Measurements from ENCODE around the gene DOLK. TPM values are rescaled to one million over a fixed set of nuclear protein-coding genes. Genes with fewer than 3 reads are reported as not detected.

Gene DOLK
- total RNA-seq, 1 donor from 2014 or later, result 13.1 TPM

DNA sequence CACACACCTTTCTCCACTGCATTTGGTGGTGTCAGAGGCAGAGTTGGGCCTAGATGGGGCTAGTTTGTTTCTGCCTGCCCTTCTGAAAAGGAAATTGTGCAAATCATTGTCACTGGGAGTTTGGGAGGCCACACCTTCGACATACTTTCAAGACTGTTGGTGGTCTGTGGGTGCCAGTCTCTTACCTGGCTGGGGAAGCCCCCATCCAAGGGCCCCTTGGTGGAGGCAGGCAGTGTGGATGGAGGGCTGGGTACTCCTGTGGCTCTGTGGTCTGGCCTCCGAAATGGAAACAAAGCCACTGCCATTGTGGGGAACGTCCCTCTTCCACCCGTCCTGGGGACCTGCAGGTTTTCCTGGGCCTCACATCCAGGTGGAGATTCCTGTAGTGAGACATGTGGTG is 37.5 kb downstream of the DOLK start:
- intact Hi-C loops (cut with micrococcal nuclease), result no loop called here

DNA sequence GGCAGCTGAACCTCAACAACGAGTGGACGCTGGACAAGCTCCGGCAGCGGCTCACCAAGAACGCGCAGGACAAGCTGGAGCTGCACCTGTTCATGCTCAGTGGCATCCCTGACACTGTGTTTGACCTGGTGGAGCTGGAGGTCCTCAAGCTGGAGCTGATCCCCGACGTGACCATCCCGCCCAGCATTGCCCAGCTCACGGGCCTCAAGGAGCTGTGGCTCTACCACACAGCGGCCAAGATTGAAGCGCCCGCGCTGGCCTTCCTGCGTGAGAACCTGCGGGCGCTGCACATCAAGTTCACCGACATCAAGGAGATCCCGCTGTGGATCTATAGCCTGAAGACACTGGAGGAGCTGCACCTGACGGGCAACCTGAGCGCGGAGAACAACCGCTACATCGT is 39.0 kb downstream of the DOLK start:
- intact Hi-C loops (cut with micrococcal nuclease), result no loop called here

DNA sequence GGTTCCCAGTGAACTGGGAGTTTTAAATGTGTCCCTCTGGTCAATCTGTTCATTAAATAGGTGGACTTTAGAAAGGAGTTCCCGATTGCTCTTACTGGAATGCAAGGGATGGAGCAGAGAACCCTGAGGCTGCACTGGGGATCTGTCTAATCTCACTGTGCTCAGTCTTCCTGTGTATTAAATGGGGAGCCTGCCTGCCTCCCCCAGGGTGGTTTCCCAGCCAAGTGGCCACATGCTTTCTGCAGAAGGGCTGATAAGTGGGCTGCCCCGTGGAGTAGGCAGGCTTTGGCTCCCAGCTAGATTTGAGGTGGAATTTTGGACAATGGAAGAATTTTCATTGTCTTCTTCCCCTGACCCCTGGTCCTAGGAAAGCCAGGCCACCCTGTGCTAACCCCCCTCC is 40.7 kb downstream of the DOLK start:
- intact Hi-C loops (cut with micrococcal nuclease), result no loop called here

DNA sequence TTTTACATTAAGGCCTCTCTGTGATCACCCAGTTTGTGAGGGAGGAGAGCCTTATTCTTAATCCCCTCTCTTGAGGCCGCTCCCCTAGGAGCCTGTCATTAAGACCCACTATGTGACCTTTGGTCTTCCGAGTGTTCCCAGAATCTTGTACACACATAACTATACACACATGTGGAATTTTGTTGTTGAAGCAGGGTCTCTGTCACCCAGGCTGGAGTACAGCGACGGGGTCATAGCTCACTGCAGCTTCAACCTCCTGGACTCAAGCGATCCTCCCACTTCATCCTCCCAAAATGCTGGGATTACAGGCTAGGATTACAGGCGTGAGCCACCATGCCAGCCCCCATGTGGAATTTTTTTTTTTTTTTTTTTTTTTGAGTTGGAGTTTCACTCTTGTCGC is 41.4 kb downstream of the DOLK start:
- intact Hi-C loops (cut with micrococcal nuclease), result no loop called here

- intact Hi-C loops (cut with micrococcal nuclease), result loop anchor here (2.0 to 5.0 kb wide), 2 partner anchors 133 to 217 kb away; partner anchors contain the start of genes MIGA2 and SET
Observed at GRCh38 chr9:128903871-128904620, 43.4 kb downstream of the DOLK start.

- intact Hi-C loops (cut with micrococcal nuclease), result loop anchor here (2.0 to 5.0 kb wide), 2 partner anchors 134 to 216 kb away; partner anchors contain the start of genes MIGA2 and SET
Observed at GRCh38 chr9:128903079-128903461, 44.3 kb downstream of the DOLK start.

DNA sequence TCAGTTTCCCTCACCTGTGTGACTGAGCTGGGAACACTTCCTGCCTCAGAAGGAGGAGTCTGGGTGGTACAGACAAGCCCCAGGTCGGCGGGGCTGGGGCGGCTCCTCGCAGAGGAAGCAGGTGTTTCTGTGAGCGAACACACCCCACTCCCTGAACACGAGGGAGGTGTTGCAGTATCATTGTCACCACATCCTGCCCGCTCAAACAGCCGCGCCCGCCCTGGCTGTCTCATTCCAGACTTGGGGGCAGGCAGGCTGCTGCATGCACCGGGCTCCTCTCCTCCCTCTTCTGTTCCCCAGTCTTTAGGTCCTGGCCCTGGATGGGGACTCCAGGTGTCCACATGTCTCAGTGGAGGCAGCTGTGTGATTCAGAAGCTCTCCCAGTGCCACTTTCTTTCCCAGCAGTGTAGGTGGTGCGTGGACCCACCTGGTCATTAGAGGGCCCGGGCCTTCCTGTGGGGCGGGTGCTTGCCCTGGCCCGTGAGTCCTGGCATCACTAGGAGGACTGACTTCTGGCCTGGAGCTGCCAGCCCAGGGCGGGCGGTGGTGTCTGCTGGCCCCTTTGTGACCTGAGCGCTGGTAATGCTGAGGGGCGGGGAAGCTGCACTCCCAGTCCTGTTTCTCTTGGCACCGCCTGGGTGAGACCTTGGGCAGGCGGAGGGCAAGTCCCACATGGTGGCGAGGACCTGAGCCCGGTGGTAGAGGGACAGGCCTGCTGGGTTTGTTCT is 44.9 kb downstream of the DOLK start:
- intact Hi-C loops (cut with micrococcal nuclease), result loop anchor here (1.0 to 5.0 kb wide), 8 partner anchors 20 to 215 kb away; partner anchors contain the start of genes DOLK, ENDOG, LRRC8A and MIGA2

- intact Hi-C loops (cut with micrococcal nuclease), result loop anchor here (1.0 to 5.0 kb wide), 8 partner anchors 20 to 215 kb away; partner anchors contain the start of genes DOLK, ENDOG, LRRC8A and MIGA2
Observed at GRCh38 chr9:128901822-128902221, 45.6 kb downstream of the DOLK start.

GRCh38 chr9:128901379-128901778 is 46.0 kb downstream of the DOLK start:
- intact Hi-C loops (cut with micrococcal nuclease), result loop anchor here (5.0 kb wide), 1 partner anchor 214 kb away; the partner anchor contains the start of gene SET

- intact Hi-C loops (cut with micrococcal nuclease), result loop anchor here (5.0 kb wide), 1 partner anchor 212 kb away; the partner anchor contains the start of gene SET
Observed at GRCh38 chr9:128899566-128900322, 47.7 kb downstream of the DOLK start.

DNA sequence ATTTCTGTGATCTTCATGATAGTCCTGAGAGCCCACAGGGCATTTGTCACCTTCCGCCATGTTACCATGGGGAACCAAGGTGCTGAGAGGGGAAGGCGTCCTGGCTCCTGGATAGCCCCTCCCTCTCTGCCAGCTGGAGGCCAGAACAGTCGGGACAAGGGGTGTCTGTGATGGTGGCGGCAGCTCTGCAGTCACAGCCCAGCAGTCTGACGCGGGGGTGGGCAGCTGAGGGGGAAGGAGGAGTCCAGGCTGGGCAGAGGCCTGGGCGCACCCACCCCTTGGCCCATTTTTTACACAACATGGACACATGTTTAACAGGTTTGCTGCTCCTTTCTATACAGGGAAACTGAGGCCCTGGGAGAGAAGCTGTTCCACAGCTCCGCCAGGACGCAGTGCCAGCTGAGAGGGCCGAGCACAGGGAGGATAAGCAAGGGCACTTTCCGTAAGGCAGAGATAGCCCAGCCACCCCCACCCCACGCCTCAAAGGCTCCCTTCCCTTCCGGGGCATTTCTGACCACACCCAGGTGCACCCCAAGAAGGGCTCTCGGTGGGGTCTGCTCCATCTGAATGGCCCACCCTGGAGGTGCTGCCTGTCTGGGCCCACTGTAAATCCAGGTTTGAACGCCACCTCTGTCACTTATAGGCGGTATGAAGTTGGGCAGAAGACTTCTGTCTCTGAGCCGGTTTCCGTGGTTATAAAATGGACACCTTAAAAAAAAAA is 48.4 kb downstream of the DOLK start:
- intact Hi-C loops (cut with micrococcal nuclease), result no loop called here

GRCh38 chr9:128898382-128898781 is 49.0 kb downstream of the DOLK start:
- intact Hi-C loops (cut with micrococcal nuclease), result no loop called here

- intact Hi-C loops (cut with micrococcal nuclease), result no loop called here
Observed at GRCh38 chr9:128895556-128895955, 51.8 kb downstream of the DOLK start.

Other genes starting within 250 kb of the DOLK start
- gene PKN3, start 245.1 kb downstream of the DOLK start, total RNA-seq, result 10.7 and 11.1 TPM in 2 replicates
- 68.7 and 69.9 TPM in 2 replicates for gene ZDHHC12, start 223.5 kb downstream of the DOLK start, total RNA-seq
- gene ZER1, start 175.7 kb downstream of the DOLK start, total RNA-seq, result 22.7 and 23.7 TPM in 2 replicates
- 23.0 and 24.0 TPM in 2 replicates for gene TBC1D13, start 160.3 kb downstream of the DOLK start, total RNA-seq
- 12.8 and 14.1 TPM in 2 replicates for gene ENDOG, start 129.1 kb downstream of the DOLK start, total RNA-seq
- gene SPOUT1, start 117.8 kb downstream of the DOLK start, total RNA-seq, result 93.1 and 105 TPM in 2 replicates
- gene KYAT1, start 65.7 kb downstream of the DOLK start, total RNA-seq, result 13.9 and 14.9 TPM in 2 replicates
- gene LRRC8A, start 65.5 kb downstream of the DOLK start, total RNA-seq, result 60.1 and 60.2 TPM in 2 replicates
- 2.7 and 2.9 TPM in 2 replicates for gene PHYHD1, start 26.6 kb downstream of the DOLK start, total RNA-seq
- gene NUP188, start 96 bp upstream of the DOLK start, total RNA-seq, result 103 and 105 TPM in 2 replicates
- 87.4 and 93.5 TPM in 2 replicates for gene SH3GLB2, start 80.7 kb upstream of the DOLK start, total RNA-seq
- gene MIGA2, start 89.0 kb upstream of the DOLK start, total RNA-seq, result 49.9 and 50.2 TPM in 2 replicates
- 19.0 and 21.5 TPM in 2 replicates for gene DOLPP1, start 133.5 kb upstream of the DOLK start, total RNA-seq
- gene CRAT, start 163.2 kb upstream of the DOLK start, total RNA-seq, result 15.0 and 15.2 TPM in 2 replicates
- 109 and 121 TPM in 2 replicates for gene PTPA, start 163.8 kb upstream of the DOLK start, total RNA-seq
- 3.3 and 3.4 TPM in 2 replicates for gene IER5L, start 230.7 kb upstream of the DOLK start, total RNA-seq